Hypothalamus (tissue), 51 donors: ENCODE data around the gene UBE2D2.
"Not testable (repeated sequence)": the region's sequence is repeated elsewhere in the genome, so short reads cannot be mapped to it uniquely, and the experiment has no call there.

Source experiments
- DNase-seq, 51 donors: peaks; one replicate each; lab custom pipeline; 2025; lab: John Stamatoyannopoulos, UW

UBE2D2 gene

GRCh38 chr5:139577689-139578290 is 16.7 kb downstream of the UBE2D2 start:
- DNase-seq, result no peak

GRCh38 chr5:139578325-139578724 is 17.2 kb downstream of the UBE2D2 start:
- DNase-seq, result no peak

- DNase-seq, result not testable (repeated sequence)
Observed at GRCh38 chr5:139582181-139582580, 21.0 kb downstream of the UBE2D2 start.

DNA sequence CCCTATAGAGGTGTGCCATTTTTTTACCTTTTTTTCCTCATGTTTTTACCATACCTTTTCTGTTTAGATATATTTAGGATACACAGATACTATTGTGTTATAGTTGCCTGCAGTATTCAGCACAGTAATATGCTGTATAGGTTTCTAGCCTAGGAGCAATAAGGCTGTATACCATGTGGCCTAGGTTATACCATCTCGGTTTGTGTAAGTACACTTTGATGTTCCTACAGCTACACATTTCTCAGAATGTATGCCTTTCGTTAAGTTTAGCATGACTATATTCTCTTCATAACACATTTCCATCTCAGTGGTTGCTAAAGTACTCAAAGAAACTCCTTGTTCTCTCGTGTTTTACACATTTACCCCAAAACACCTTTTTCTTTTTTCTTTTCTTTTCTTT is 23.0 kb downstream of the UBE2D2 start:
- DNase-seq, result no peak

GRCh38 chr5:139588116-139588515 is 27.0 kb downstream of the UBE2D2 start:
- DNase-seq, result not testable (repeated sequence)

DNA sequence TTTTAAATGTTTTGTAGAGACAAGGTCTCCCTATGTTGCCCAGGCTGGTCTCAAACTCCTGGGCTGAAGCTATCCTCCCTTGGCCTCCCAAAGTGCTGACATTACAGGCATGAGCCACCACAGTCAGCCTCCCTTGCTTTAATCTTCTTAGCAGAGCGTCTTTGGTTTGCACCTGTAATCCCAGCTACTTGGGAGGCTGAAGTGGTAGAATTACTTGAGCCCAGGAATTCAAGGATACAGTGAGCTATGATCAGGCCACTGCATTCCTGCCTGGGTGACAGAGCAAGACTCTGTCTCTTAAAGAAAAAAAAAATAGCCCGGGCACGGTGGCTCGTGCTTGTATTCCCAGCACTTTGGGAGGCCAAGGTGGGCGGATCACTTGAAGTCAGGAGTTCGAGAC is 27.8 kb downstream of the UBE2D2 start:
- no peak for DNase-seq

GRCh38 chr5:139592289-139592688 is 31.1 kb downstream of the UBE2D2 start:
- DNase-seq, result no peak

- DNase-seq, result not testable (repeated sequence)
Observed at GRCh38 chr5:139593076-139593475, 31.9 kb downstream of the UBE2D2 start.

GRCh38 chr5:139593716-139594319 is 32.7 kb downstream of the UBE2D2 start:
- no peak for DNase-seq

DNA sequence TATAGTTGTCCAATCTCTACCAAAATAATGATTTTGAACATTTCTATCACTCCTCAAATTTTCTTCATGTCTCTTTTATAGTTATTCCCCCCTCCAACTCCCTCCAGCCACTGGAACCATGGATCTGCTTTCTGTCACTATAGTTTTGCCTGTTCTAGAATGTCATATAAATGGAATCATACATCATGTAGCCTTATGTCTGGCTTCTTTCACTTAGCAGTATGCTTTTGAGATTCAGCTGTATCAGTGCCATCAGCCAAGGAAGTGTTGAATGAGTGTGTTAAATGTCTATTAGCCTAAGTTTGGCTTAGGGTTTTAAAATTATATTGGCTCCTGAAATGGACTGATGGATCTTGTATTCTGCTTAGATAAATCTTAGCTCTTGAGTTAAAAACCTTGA is 36.0 kb downstream of the UBE2D2 start:
- DNase-seq, result no peak

DNA sequence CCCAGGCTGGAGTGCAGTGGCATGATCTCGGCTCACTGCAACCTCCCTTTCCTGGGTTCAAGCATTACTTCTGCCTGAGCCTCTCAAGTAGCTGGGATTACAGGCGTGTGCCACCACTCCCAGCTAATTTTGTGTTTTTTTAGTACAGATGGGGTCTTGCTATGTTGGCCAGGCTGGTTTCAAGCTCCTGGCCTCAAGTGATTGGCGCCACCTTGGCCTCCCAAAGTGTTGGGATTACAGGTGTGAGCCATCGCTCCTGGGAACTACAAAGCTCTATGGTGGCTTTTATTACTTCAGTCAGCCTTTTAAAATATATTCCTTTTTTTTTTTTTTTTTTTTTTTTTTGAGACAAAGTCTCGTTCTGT is 37.4 kb downstream of the UBE2D2 start:
- not testable (repeated sequence) for DNase-seq

DNA sequence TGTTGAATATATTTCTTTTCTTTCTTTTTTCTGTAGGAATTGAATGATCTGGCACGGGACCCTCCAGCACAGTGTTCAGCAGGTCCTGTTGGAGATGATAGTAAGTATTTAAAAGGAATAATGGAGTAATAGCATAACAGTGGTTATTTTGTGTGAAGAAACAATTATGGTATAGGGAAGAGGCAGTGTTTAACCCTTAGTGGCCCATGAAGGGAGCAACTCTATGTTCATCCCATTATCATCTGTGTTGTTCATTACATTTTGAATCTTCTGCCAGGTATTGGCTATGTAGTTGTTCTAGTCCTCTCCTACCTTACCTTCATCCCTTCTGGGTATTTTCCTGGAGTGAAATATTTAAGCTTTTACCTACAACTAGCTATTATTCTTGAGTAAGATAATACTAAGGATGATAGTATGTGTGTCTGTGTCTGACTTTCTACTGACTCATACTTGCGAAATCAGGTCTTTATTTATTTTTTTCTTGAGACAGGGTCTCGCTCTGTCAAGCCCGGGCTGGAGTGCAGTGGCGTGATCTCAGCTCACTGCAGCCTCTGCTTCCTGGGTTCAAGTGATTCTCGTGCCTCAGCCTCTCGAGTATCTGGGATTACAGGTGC is 39.3 kb downstream of the UBE2D2 start:
- DNase-seq, result no peak

DNA sequence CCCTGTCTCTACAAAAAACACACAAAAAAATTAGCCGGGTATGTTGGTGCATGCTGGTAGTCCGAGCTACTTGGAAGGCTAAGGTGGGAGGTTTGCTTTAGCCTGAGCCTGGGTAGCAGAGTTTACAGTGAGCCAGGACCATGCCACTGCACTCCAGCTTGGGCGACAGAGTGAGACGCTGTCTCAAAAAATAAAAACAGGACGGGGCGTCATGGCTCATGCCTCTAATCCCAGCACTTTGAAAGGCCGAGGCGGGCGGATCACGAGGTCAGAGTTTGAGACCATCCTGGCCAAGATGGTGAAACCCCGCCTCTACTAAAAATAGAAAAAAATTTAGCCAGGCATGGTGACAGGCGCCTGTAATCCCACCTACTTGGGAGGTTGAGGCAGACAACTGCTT is 40.3 kb downstream of the UBE2D2 start:
- DNase-seq, result no peak

- DNase-seq, result not testable (repeated sequence)
Observed at GRCh38 chr5:139601948-139602347, 40.8 kb downstream of the UBE2D2 start.

- DNase-seq, result no peak
Observed at GRCh38 chr5:139605887-139606286, 44.7 kb downstream of the UBE2D2 start.

DNA sequence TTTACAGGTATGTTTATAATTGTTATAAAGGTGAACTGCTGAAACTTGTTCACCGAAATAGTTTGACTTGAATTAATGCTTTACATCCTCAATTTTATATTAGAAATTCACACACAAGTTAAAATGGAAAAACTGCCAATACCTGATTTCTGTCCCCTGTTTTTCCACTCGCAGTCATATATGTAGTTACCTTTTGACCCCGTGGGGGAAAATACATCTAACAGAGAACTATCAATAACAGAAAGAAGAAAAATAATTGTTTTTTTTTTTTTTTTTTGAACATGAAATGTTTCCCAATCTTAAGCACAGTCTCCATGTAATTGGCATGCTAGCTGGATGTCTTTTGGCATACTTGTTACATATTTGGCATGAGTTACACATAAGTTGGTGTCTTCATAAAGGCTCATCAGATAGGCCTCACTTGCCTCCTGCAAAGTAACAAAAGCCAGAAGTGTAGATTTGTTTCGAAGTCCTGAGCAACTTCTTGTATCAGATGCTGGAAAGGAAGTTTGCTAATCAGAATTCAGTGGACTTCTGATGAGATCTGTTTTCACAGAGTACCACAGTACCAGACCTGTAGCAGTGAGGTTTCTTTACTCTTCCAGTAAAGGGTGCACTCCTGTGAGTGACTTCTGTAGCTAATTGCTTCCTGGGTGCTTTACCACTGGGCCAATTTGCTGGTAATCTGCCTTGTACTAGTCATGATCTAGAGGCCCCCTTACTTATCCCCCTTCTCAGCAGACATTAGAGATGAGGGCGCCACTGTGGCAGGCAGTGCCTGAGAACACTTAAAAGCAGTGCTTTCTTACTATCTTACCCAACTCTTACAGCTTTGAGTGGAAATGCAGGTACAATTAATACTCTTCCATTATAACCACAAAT is 50.8 kb downstream of the UBE2D2 start:
- DNase-seq, result no peak

- DNase-seq, result no peak
Observed at GRCh38 chr5:139619861-139620260, 58.7 kb downstream of the UBE2D2 start.

DNA sequence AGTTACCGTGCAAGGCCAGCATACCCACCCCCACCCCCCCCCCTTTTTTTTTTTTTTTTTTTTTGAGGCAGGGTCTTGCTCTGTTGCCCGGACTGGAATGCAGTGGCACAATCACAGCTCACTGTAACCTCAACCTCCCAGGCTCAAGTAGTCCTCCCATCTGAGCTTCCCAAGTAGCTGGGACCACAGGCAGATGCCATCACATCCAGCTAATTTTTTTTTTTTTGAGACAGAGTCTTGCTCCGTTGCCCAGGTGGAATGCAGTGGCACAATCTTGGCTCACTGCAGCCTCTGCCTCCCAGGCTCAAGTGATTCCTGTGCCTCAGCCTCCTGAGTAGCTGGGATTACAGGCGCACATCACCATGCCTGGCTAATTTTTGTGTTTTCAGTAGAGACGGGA is 64.3 kb downstream of the UBE2D2 start:
- DNase-seq, result not testable (repeated sequence)

DNA sequence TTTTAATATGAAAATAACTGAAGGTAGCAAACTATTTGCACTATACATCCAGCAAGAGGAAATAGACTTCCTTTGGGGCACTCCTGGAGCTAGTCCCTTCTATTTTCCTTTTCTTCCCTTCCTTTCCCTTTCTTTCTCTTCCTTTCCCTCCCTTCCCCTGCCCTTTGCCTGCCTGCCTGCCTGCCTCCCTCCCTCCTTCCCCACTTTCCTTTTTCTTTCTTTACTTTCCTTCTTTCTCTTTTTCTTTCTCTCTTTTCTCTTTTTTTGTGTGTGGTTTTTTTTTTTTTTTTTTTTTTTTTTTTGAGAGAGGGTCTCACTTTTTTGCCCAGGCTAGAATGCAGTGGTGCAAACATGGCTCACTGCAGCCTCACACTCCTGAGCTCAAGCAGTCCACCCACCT is 69.7 kb downstream of the UBE2D2 start:
- DNase-seq, result no peak

DNA sequence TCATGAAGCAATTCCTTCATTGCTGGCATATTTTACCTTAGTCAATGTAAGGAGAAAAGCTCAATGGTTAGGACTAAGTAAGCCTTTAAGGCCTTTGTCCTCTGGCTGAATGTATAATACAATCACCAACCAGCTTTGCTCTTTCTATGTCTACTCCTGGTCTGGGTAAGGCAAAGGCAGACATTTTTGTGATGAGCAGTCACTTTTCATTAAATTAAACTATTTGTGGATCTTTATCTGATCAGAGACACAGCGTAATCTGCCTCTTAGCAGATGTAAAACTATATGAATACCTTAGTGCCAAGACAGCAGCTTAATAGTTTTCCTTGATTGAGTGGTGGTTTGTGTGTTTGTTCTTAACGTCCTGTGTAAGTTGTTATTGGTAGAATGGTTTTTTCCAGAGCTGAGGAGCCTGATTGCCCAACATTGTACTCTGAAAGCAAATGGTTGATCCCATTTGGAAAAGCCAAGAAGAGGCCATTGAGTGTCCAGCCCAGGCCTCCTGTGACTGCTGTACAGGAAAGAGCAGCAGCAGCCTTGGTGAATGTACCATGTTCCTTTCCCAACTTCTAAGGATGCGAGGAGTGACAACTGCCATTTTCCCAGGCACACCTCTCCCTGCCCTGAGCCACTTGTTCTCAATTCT is 70.5 kb downstream of the UBE2D2 start:
- no peak for DNase-seq
